Measurements from ENCODE around the gene SPINT2. TPM values are rescaled to one million over a fixed set of nuclear protein-coding genes. Genes with fewer than 3 reads are reported as not detected.
"Not testable (repeated sequence)": the region's sequence is repeated elsewhere in the genome, so short reads cannot be mapped to it uniquely, and the experiment has no call there.

The SPINT2 gene
- total RNA-seq, 1 donor from 2014 or later: 9.2 TPM

- Mint-ChIP-seq H3K4me1 (peaks cover 17% of the 10 kb centered on the region), H3K27ac (ENCODE audit: unreplicated experiment) (no peak overlapping the region), H3K9me3 (no peaks in the 10 kb centered on the region), H3K27me3 (ENCODE audit: low read depth) (no peaks in the 10 kb centered on the region), H3K4me3 (peak overlapping the region; percentile 92), H3K36me3 (ENCODE audit: low read depth) (no peaks in the 10 kb centered on the region)
- DNase-seq (ENCODE audit: low read depth, low spot score): no peak
- TF ChIP-seq, protein P1, sequence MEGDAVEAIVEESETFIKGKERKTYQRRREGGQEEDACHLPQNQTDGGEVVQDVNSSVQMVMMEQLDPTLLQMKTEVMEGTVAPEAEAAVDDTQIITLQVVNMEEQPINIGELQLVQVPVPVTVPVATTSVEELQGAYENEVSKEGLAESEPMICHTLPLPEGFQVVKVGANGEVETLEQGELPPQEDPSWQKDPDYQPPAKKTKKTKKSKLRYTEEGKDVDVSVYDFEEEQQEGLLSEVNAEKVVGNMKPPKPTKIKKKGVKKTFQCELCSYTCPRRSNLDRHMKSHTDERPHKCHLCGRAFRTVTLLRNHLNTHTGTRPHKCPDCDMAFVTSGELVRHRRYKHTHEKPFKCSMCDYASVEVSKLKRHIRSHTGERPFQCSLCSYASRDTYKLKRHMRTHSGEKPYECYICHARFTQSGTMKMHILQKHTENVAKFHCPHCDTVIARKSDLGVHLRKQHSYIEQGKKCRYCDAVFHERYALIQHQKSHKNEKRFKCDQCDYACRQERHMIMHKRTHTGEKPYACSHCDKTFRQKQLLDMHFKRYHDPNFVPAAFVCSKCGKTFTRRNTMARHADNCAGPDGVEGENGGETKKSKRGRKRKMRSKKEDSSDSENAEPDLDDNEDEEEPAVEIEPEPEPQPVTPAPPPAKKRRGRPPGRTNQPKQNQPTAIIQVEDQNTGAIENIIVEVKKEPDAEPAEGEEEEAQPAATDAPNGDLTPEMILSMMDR (conservative IDR thresholded peaks at IDR 0.05): no peak
Observed at GRCh38 chr19:38337360-38337653, 72.9 kb downstream of the SPINT2 start.

DNA sequence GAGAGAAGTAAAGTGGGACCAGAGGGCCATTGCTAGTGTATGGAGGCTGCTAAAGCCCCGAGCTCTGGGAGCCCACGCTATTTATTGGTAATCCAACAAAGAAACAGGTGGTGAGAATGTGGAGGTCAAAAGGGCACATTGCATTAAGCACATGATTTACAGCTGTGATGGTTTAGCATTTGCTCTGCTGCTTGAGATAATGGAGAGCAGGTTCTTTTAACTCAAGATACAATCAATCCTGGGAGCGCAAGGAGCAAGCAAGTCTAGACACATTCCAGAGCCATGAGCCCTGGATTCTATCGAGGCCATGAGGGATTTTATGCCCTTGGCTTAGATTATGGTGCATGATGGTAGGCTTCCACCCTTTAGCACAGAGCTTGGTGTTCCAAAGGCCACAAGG is 74.6 kb downstream of the SPINT2 start:
- not testable (repeated sequence) for H3K27ac Mint-ChIP-seq (ENCODE audit: unreplicated experiment); DNase-seq (ENCODE audit: low read depth, low spot score)

DNA sequence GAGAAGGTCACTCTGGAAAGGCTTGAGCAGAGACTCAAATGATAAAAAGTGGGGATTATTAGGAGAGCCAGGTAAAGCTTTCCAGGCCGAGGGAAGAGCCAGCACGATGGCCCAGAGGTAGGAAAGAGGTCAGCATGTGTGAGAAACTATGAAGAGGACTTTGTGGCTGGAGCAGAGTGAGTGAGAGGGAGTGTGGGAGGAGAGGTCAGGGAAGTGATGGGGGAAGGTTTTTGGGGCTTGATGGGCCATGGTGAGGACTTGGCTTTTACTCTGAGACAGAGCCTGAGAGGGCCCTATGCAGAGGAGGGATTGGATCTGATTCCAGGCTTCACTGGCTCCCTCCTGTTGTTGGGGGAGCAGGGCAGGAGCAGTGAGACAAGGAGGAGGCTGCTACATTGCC is 76.6 kb downstream of the SPINT2 start:
- DNase-seq (ENCODE audit: low read depth, low spot score): no peak
- no peak overlapping the region for H3K4me3 Mint-ChIP-seq
- peak overlapping the region; percentile 84 for H3K27ac Mint-ChIP-seq (ENCODE audit: unreplicated experiment)
- H3K4me1 Mint-ChIP-seq: peaks cover 17% of the 10 kb centered on the region
- TF ChIP-seq, protein P1 (conservative IDR thresholded peaks at IDR 0.05): no peak
- no peaks in the 10 kb centered on the region for H3K9me3 Mint-ChIP-seq
- no peaks in the 10 kb centered on the region for H3K36me3 Mint-ChIP-seq (ENCODE audit: low read depth)
- no peaks in the 10 kb centered on the region for H3K27me3 Mint-ChIP-seq (ENCODE audit: low read depth)

More for the DNA sequence above, 74.6 kb downstream of the SPINT2 start:
- Mint-ChIP-seq H3K4me1 (peaks cover 17% of the 10 kb centered on the region), H3K4me3 (peak overlapping the region; percentile 79)
- H3K36me3 Mint-ChIP-seq (ENCODE audit: low read depth); H3K9me3 Mint-ChIP-seq; H3K27me3 Mint-ChIP-seq (ENCODE audit: low read depth): not testable (repeated sequence)

Other genes starting within 250 kb of the SPINT2 start
- gene DPF1, start 40.4 kb upstream of the SPINT2 start, total RNA-seq: 31.7 and 35.5 TPM in 2 replicates
- gene PPP1R14A, start 8.2 kb upstream of the SPINT2 start, total RNA-seq: 1.2 and 1.7 TPM in 2 replicates
- not detected in 2 replicates for gene C19orf33, start 39.7 kb downstream of the SPINT2 start, total RNA-seq
- 43.7 and 45.7 TPM in 2 replicates for gene YIF1B, start 51.4 kb downstream of the SPINT2 start, total RNA-seq
- gene KCNK6, start 55.3 kb downstream of the SPINT2 start, total RNA-seq: not detected in 2 replicates
- 5.0 and 6.0 TPM in 2 replicates for gene CATSPERG, start 71.3 kb downstream of the SPINT2 start, total RNA-seq
- 186 and 190 TPM in 2 replicates for gene PSMD8, start 110.0 kb downstream of the SPINT2 start, total RNA-seq
- 1.4 and 2.2 TPM in 2 replicates for gene GGN, start 123.5 kb downstream of the SPINT2 start, total RNA-seq
- gene SPRED3, start 124.1 kb downstream of the SPINT2 start, total RNA-seq: 11.2 and 12.0 TPM in 2 replicates
- gene FAM98C, start 138.5 kb downstream of the SPINT2 start, total RNA-seq: 10.6 and 11.8 TPM in 2 replicates
- gene RASGRP4, start 161.6 kb downstream of the SPINT2 start, total RNA-seq: 0.43 and 0.58 TPM in 2 replicates
- gene RYR1, start 169.1 kb downstream of the SPINT2 start, total RNA-seq: 1.1 and 1.5 TPM in 2 replicates